H9 (cell line): ENCODE measurements around the gene PLA1A. TPM values are rescaled to one million over a fixed set of nuclear protein-coding genes. Genes with fewer than 3 reads are reported as not detected.

Experiments
- DNase-seq: peaks from one replicate; pipeline ENCODE4 v3.0.0-alpha.2; 2017
- H2AFZ ChIP-seq: one replicate; pipeline ENCODE4 v1.6.1; 2013; ENCODE audit warnings: mild to moderate bottlenecking, low read length, control low read depth, moderate library complexity
- H2AK5ac ChIP-seq: 2 replicates; pipeline ENCODE4 v1.6.1; 2013; ENCODE audit warnings: low read length, control low read depth, mixed read lengths; ENCODE audit not compliant: insufficient read length
- H2BK120ac ChIP-seq: one replicate; pipeline ENCODE4 v1.6.1; 2013; ENCODE audit warnings: low read depth, mild to moderate bottlenecking, low read length, control low read depth, inconsistent platforms; ENCODE audit not compliant: poor library complexity, severe bottlenecking
- H2BK12ac ChIP-seq: 2 replicates; pipeline ENCODE4 v1.6.1; 2013; ENCODE audit warnings: low read length, control low read depth, mixed read lengths, low read depth; ENCODE audit not compliant: insufficient read length
- H2BK15ac ChIP-seq: 2 replicates; pipeline ENCODE4 v1.6.1; 2013; ENCODE audit warnings: low read depth, low read length, control low read depth
- H2BK20ac ChIP-seq: one replicate; pipeline ENCODE4 v1.6.1; 2013; ENCODE audit warnings: low read depth, mild to moderate bottlenecking, low read length, control low read depth, inconsistent platforms; ENCODE audit not compliant: poor library complexity, severe bottlenecking
- H2BK5ac ChIP-seq: 2 replicates; pipeline ENCODE4 v1.6.1; 2013; ENCODE audit warnings: low read length, control low read depth, mixed read lengths; ENCODE audit not compliant: insufficient read length
- H3K14ac ChIP-seq: 2 replicates; pipeline ENCODE4 v1.6.1; 2013; ENCODE audit warnings: low read length, control low read depth; ENCODE audit not compliant: insufficient read depth
- H3K18ac ChIP-seq: 2 replicates; pipeline ENCODE4 v1.6.1; 2013; ENCODE audit warnings: low read depth, mild to moderate bottlenecking, mixed read lengths, low read length, control low read depth; ENCODE audit not compliant: insufficient read length
- H3K23ac ChIP-seq: 2 replicates; pipeline ENCODE4 v1.6.1; 2013; ENCODE audit warnings: low read length, control low read depth, mixed read lengths, low read depth; ENCODE audit not compliant: insufficient read length
- H3K23me2 ChIP-seq: 2 replicates; pipeline ENCODE4 v1.6.1; 2013; ENCODE audit warnings: low read depth, mild to moderate bottlenecking, mixed read lengths, low read length, control low read depth; ENCODE audit not compliant: insufficient read length, poor library complexity, severe bottlenecking
- H3K27ac ChIP-seq: 2 replicates; pipeline ENCODE4 v1.5.1; 2013; ENCODE audit warnings: low read length, control low read depth, mixed read lengths, low read depth; ENCODE audit not compliant: insufficient read length
- H3K27me3 ChIP-seq: 2 replicates; pipeline ENCODE4 v1.6.1; 2013; ENCODE audit warnings: low read length, control low read depth, inconsistent platforms; ENCODE audit not compliant: insufficient read depth
- H3K4ac ChIP-seq: 2 replicates; pipeline ENCODE4 v1.6.1; 2013; ENCODE audit warnings: low read depth, mild to moderate bottlenecking, control low read depth, inconsistent platforms, low read length, moderate library complexity
- H3K4me1 ChIP-seq: 2 replicates; pipeline ENCODE4 v1.6.1; 2013; ENCODE audit warnings: low read length, control low read depth, inconsistent platforms; ENCODE audit not compliant: insufficient read depth
- H3K4me2 ChIP-seq: 2 replicates; pipeline ENCODE4 v1.6.1; 2013; ENCODE audit warnings: low read length, control low read depth, mixed read lengths; ENCODE audit not compliant: insufficient read length, insufficient read depth
- H3K56ac ChIP-seq: 2 replicates; pipeline ENCODE4 v1.6.1; 2013; ENCODE audit warnings: low read depth, mild to moderate bottlenecking, mixed read lengths, low read length, control low read depth; ENCODE audit not compliant: insufficient read length
- H3K79me1 ChIP-seq: 2 replicates; pipeline ENCODE4 v1.6.1; 2013; ENCODE audit warnings: low read depth, mild to moderate bottlenecking, moderate library complexity, low read length, control low read depth, inconsistent platforms; ENCODE audit not compliant: insufficient read depth, poor library complexity, severe bottlenecking
- H3K79me2 ChIP-seq: 2 replicates; pipeline ENCODE4 v1.6.1; 2013; ENCODE audit warnings: low read length, control low read depth, inconsistent platforms; ENCODE audit not compliant: insufficient read depth
- H3K9ac ChIP-seq: 2 replicates; pipeline ENCODE4 v1.6.1; 2013; ENCODE audit warnings: low read length, control low read depth, mixed read lengths; ENCODE audit not compliant: insufficient read length; ENCODE audit errors: extremely low read depth
- H3K9me3 ChIP-seq: one replicate; pipeline ENCODE4 v1.6.1; 2013; ENCODE audit warnings: low read depth, low read length, inconsistent platforms; ENCODE audit not compliant: control insufficient read depth
- H3T11ph ChIP-seq: one replicate; pipeline ENCODE4 v1.6.1; 2013; ENCODE audit warnings: mild to moderate bottlenecking, low read length, control low read depth, inconsistent platforms
- H4K20me1 ChIP-seq: one replicate; pipeline ENCODE4 v1.6.1; 2013; ENCODE audit not compliant: control insufficient read depth, insufficient read length, insufficient read depth
- H4K5ac ChIP-seq: 2 replicates; pipeline ENCODE4 v1.6.1; 2013; ENCODE audit warnings: low read depth, mild to moderate bottlenecking, mixed read lengths, low read length, control low read depth; ENCODE audit not compliant: insufficient read length
- H4K8ac ChIP-seq: replicated peaks from 2 replicates; pipeline ENCODE4 v1.6.1; 2013; ENCODE audit warnings: low read length, control low read depth, mixed read lengths, low read depth; ENCODE audit not compliant: insufficient read length
- H4K91ac ChIP-seq: 2 replicates; pipeline ENCODE4 v1.6.1; 2013; ENCODE audit warnings: low read depth, mild to moderate bottlenecking, moderate library complexity, mixed read lengths, low read length, control low read depth; ENCODE audit not compliant: insufficient read length
- H3K27ac Mint-ChIP-seq, 3 experiments: 2 replicates in 2 of 3; 3 replicates in 1 of 3; pipeline ENCODE4 v1.8.0; 2020 to 2021; ENCODE audit warnings: mixed read lengths in 3 of 3, mild to moderate bottlenecking in 1 of 3, moderate library complexity in 1 of 3
- H3K27me3 Mint-ChIP-seq: 2 replicates; pipeline ENCODE4 v1.8.0; 2021; ENCODE audit warnings: low read depth, mild to moderate bottlenecking, moderate library complexity, mixed read lengths
- H3K36me3 Mint-ChIP-seq, 3 experiments: 2 replicates in 2 of 3; 3 replicates in 1 of 3; pipeline ENCODE4 v1.8.0; 2020 to 2021; ENCODE audit warnings: low read depth in 3 of 3, mixed read lengths in 3 of 3; ENCODE audit not compliant: insufficient read depth in 1 of 3
- H3K4me1 Mint-ChIP-seq, 2 experiments: 2 replicates each; pipeline ENCODE4 v1.8.0; 2020; ENCODE audit warnings: mixed read lengths in 2 of 2
- H3K4me3 Mint-ChIP-seq, 2 experiments: 2 replicates in 1 of 2; 3 replicates in 1 of 2; pipeline ENCODE4 v1.8.0; 2020 to 2021; ENCODE audit warnings: mild to moderate bottlenecking in 2 of 2, mixed read lengths in 2 of 2, moderate library complexity in 1 of 2
- H3K9me3 Mint-ChIP-seq, 2 experiments: 2 replicates in 1 of 2; 3 replicates in 1 of 2; pipeline ENCODE4 v1.8.0; 2020; ENCODE audit warnings: mild to moderate bottlenecking in 2 of 2, mixed read lengths in 2 of 2, moderate library complexity in 1 of 2
- total RNA-seq: library from RNA; stranded (reverse); gene quantifications from 2 replicates; pipeline ENCODE4 v1.2.1, GENCODE V29; 2021
- TF ChIP-seq, protein P1 (sequence below): fragments of 200-600 bp; sonication (generic); conservative IDR thresholded peaks from 3 replicates; pipeline ENCODE4 v1.8.0; 2021; ENCODE audit warnings: antibody characterized with exemption, mild to moderate bottlenecking

The PLA1A gene
- total RNA-seq, 1 experiment from 2014 or later = not detected

DNA sequence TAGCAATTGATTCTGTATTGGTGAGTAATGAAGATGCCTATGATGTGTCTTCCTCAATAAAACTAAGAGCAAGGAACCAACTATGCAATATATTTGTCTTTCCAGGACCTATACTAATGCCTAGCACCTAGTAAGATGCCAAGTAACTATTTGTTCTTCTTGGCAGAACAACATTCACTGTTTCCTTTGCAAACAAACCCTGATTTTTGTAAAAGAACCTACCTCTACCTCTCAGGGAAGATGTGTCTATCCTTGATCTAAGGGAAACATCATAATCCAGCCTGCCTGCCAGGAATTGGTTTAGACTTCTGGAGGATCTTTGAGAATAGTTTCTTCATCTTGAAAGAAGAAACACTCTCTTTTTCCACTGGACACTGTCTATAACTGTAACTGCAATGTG, 22.2 kb upstream of the PLA1A start:
- TF ChIP-seq, protein P1, sequence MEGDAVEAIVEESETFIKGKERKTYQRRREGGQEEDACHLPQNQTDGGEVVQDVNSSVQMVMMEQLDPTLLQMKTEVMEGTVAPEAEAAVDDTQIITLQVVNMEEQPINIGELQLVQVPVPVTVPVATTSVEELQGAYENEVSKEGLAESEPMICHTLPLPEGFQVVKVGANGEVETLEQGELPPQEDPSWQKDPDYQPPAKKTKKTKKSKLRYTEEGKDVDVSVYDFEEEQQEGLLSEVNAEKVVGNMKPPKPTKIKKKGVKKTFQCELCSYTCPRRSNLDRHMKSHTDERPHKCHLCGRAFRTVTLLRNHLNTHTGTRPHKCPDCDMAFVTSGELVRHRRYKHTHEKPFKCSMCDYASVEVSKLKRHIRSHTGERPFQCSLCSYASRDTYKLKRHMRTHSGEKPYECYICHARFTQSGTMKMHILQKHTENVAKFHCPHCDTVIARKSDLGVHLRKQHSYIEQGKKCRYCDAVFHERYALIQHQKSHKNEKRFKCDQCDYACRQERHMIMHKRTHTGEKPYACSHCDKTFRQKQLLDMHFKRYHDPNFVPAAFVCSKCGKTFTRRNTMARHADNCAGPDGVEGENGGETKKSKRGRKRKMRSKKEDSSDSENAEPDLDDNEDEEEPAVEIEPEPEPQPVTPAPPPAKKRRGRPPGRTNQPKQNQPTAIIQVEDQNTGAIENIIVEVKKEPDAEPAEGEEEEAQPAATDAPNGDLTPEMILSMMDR = no peak
- no peak overlapping the region for H2BK120ac ChIP-seq
- H3K27ac Mint-ChIP-seq = no peak overlapping the region
- no peak overlapping the region for H2BK15ac ChIP-seq
- H3T11ph ChIP-seq = no peak overlapping the region
- no peak overlapping the region for H2BK20ac ChIP-seq
- no peak for DNase-seq
- H3K9me3 Mint-ChIP-seq = no peaks in the 10 kb centered on the region; a peak in 1 of 5 replicates
- H3K4ac ChIP-seq = no peak overlapping the region
- H3K18ac ChIP-seq = no peak overlapping the region
- no peak overlapping the region for H3K56ac ChIP-seq
- H2AK5ac ChIP-seq = no peak overlapping the region
- H4K91ac ChIP-seq = no peak overlapping the region
- no peaks in the 10 kb centered on the region for H3K79me2 ChIP-seq
- no peak overlapping the region for H3K4me2 ChIP-seq
- H3K36me3 Mint-ChIP-seq = no peaks in the 10 kb centered on the region
- H3K79me1 ChIP-seq = no peaks in the 10 kb centered on the region
- H4K5ac ChIP-seq = no peak overlapping the region
- no peak overlapping the region for H2BK12ac ChIP-seq
- H3K23ac ChIP-seq = no peak overlapping the region
- H3K4me3 Mint-ChIP-seq = no peak overlapping the region
- H3K9ac ChIP-seq = no peak overlapping the region
- H2AFZ ChIP-seq = no peak overlapping the region
- no peak overlapping the region for H3K27ac ChIP-seq
- H4K8ac ChIP-seq = no peak overlapping the region
- no peak overlapping the region for H2BK5ac ChIP-seq
- peaks cover 3% of the 10 kb centered on the region; the same call in 1 of the 2 replicates for H3K27me3 ChIP-seq
- no peaks in the 10 kb centered on the region for H4K20me1 ChIP-seq
- H3K23me2 ChIP-seq = peaks cover 10% of the 10 kb centered on the region
- peaks cover 8% of the 10 kb centered on the region for H3K27me3 Mint-ChIP-seq
- H3K14ac ChIP-seq = no peak overlapping the region
- no peaks in the 10 kb centered on the region for H3K9me3 ChIP-seq
- H3K4me1 ChIP-seq = peaks cover 3% of the 10 kb centered on the region
- H3K4me1 Mint-ChIP-seq = peaks cover 8 to 12% of the 10 kb centered on the region in 2 experiments
